Measurements from ENCODE around the gene CACNA2D2. TPM values are rescaled to one million over a fixed set of nuclear protein-coding genes. Genes with fewer than 3 reads are reported as not detected.

CACNA2D2 gene
- total and polyA plus RNA-seq, 2 donors (not counting 1 experiment from before 2014, with no cell fraction given) = 0.06 TPM; not detected in 1

DNA sequence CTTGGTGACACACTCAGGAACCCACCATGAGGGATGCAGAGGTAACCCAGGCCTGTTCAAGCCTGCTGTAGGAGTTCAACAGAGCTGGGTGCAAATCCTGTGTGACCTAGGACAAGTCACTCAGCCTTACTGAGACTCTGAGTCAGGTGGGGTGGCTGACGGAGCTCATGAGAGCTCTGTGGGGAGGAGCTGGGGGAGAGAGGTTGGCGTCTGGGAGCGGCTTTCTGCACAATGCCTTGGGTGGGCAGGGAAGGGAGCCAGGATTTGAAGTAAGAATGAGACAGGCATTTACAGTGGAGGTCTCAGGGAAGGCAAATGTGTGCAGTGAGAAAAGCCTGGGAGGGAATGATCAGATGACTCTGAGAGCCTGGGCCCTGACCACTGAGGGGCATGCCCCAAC lies 45.8 kb upstream of the CACNA2D2 start:
- no peaks in the 10 kb centered on the region for H3K36me3 ChIP-seq (ENCODE audit: control insufficient read depth, insufficient read depth, low read length)
- H3K4me1 ChIP-seq (ENCODE audit: control insufficient read depth, extremely low read depth, insufficient read depth, low read length) = no peaks in the 10 kb centered on the region
- no peak overlapping the region for H3K4me3 ChIP-seq (replicated peaks in 1 of 4; ENCODE audit: control extremely low read depth in 1 of 4, insufficient read depth in 1 of 4, low read depth in 3 of 4, low read length in 4 of 4)
- no peaks in the 10 kb centered on the region for H3K9me3 ChIP-seq (ENCODE audit: control insufficient read depth, insufficient read depth, low read depth, low read length)
- H3K4me2 ChIP-seq (ENCODE audit: extremely low read depth, insufficient read depth, low read length) = no peak overlapping the region
- H4K20me1 ChIP-seq (ENCODE audit: control insufficient read depth, extremely low read depth, insufficient read depth, low read length) = no peaks in the 10 kb centered on the region
- H3K9ac ChIP-seq (ENCODE audit: insufficient read depth, low read length) = no peak overlapping the region
- no peaks in the 10 kb centered on the region for H3K79me2 ChIP-seq (ENCODE audit: control insufficient read depth, insufficient read depth, low read length)
- no peak overlapping the region for H2AFZ ChIP-seq (ENCODE audit: low read length)
- H3K27ac ChIP-seq (ENCODE audit: insufficient read depth, low read length) = no peak overlapping the region
- DNase-seq (ENCODE audit: low read depth in 2 of 2) = no peak
- no peaks in the 10 kb centered on the region for H3K27me3 ChIP-seq (ENCODE audit: control insufficient read depth, insufficient read depth, low read length)
- TF ChIP-seq, protein P1, sequence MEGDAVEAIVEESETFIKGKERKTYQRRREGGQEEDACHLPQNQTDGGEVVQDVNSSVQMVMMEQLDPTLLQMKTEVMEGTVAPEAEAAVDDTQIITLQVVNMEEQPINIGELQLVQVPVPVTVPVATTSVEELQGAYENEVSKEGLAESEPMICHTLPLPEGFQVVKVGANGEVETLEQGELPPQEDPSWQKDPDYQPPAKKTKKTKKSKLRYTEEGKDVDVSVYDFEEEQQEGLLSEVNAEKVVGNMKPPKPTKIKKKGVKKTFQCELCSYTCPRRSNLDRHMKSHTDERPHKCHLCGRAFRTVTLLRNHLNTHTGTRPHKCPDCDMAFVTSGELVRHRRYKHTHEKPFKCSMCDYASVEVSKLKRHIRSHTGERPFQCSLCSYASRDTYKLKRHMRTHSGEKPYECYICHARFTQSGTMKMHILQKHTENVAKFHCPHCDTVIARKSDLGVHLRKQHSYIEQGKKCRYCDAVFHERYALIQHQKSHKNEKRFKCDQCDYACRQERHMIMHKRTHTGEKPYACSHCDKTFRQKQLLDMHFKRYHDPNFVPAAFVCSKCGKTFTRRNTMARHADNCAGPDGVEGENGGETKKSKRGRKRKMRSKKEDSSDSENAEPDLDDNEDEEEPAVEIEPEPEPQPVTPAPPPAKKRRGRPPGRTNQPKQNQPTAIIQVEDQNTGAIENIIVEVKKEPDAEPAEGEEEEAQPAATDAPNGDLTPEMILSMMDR (conservative IDR thresholded peaks at IDR 0.05 in 1 of 2, IDR thresholded peaks at IDR 0.05 in 1 of 2; ENCODE audit: low read depth in 1 of 2, low read length in 2 of 2) = no peak
- TF ChIP-seq EZH2 (IDR thresholded peaks at IDR 0.05; ENCODE audit: low read length, missing control alignments) = no peak

DNA sequence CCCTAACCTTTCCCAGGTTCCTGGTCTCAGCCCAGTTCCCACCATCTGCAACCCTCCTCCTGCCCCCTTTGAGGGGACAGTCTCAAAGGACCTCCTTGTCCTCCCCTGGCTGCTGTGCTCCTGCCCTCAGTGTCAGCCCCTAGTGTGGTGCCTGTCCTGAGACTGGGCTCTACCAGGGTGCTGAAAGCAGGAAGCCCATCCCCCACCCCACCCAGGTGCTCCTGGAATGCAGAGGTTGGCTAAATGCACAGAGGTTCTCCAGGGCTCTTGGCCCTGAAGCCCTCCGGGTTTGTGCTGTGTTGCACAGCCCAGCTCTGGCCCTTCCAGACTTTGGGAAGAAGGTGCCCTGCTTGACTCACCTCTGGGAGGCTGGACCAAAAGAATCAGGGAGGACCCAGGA lies 42.3 kb upstream of the CACNA2D2 start:
- Histone ChIP-seq H3K27ac (ENCODE audit: insufficient read depth, low read length) (no peak overlapping the region), H3K4me2 (ENCODE audit: extremely low read depth, insufficient read depth, low read length) (no peak overlapping the region), H2AFZ (ENCODE audit: low read length) (no peak overlapping the region), H3K27me3 (ENCODE audit: control insufficient read depth, insufficient read depth, low read length) (no peaks in the 10 kb centered on the region), H3K36me3 (ENCODE audit: control insufficient read depth, insufficient read depth, low read length) (no peaks in the 10 kb centered on the region), H3K79me2 (ENCODE audit: control insufficient read depth, insufficient read depth, low read length) (no peaks in the 10 kb centered on the region), H3K9ac (ENCODE audit: insufficient read depth, low read length) (no peak overlapping the region), H3K9me3 (ENCODE audit: control insufficient read depth, insufficient read depth, low read depth, low read length) (no peaks in the 10 kb centered on the region), H4K20me1 (ENCODE audit: control insufficient read depth, extremely low read depth, insufficient read depth, low read length) (no peaks in the 10 kb centered on the region), H3K4me1 (ENCODE audit: control insufficient read depth, extremely low read depth, insufficient read depth, low read length) (no peaks in the 10 kb centered on the region), H3K4me3 (replicated peaks in 1 of 4; ENCODE audit: control extremely low read depth in 1 of 4, insufficient read depth in 1 of 4, low read depth in 3 of 4, low read length in 4 of 4) (no peak overlapping the region)
- TF ChIP-seq, protein P1 (conservative IDR thresholded peaks at IDR 0.05 in 1 of 2, IDR thresholded peaks at IDR 0.05 in 1 of 2; ENCODE audit: low read depth in 1 of 2, low read length in 2 of 2) = no peak
- no peak for TF ChIP-seq EZH2 (IDR thresholded peaks at IDR 0.05; ENCODE audit: low read length, missing control alignments)
- DNase-seq (ENCODE audit: low read depth in 2 of 2) = no peak

DNA sequence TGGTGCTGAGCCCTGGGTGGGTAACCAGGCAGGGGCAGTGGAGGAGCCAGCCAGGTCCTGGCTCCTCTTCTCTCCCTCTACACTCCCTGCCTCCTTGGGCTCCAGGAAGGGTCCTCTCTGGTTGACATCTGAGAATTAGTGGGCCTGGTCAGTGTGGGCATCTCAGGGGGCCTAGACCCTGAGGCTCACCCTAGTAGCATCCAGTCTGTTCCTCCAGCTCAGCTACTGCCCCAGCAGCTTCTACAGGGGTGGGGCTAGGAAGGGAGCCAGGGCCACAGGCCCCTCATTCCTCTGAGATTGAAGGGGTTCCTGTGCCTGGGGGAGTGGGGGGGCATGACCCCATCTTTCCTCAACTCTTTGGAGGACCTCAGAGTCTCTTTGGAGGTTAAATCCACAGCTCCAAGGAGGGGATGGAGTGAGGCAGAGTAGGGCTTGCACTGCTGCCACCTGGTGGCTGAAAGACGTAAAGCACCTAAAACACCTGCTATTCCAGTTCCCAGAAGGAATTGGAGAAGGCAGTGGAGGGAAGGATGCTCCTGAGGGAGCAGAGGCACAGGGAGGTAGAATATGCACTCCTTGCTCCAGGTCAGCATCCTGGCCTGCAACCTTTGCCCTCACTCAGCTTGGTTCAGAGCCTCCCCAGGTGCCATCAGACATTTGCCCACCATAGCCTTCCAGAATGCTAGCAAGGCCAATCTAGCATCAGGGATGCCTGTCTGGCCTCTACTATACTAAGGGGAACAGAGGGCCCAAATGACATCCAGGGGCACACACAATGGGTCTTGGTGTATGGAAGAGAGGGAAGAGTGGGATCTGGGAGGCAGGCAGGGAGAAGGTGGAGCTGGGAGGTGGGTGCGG lies 39.0 kb upstream of the CACNA2D2 start:
- DNase-seq (ENCODE audit: low read depth in 2 of 2) = peak; percentile 20 to 58
- no peaks in the 10 kb centered on the region for H4K20me1 ChIP-seq (ENCODE audit: control insufficient read depth, extremely low read depth, insufficient read depth, low read length)

More for the DNA sequence above, 39.0 kb upstream of the CACNA2D2 start:
- no peak overlapping the region for H3K27ac ChIP-seq (ENCODE audit: insufficient read depth, low read length)
- no peaks in the 10 kb centered on the region for H3K36me3 ChIP-seq (ENCODE audit: control insufficient read depth, insufficient read depth, low read length)
- H3K4me1 ChIP-seq (ENCODE audit: control insufficient read depth, extremely low read depth, insufficient read depth, low read length) = no peaks in the 10 kb centered on the region
- H3K9me3 ChIP-seq (ENCODE audit: control insufficient read depth, insufficient read depth, low read depth, low read length) = no peaks in the 10 kb centered on the region
- no peak overlapping the region for H3K4me2 ChIP-seq (ENCODE audit: extremely low read depth, insufficient read depth, low read length)
- no peak overlapping the region for H3K9ac ChIP-seq (ENCODE audit: insufficient read depth, low read length)
- no peak overlapping the region for H2AFZ ChIP-seq (ENCODE audit: low read length)
- no peak overlapping the region for H3K4me3 ChIP-seq (replicated peaks in 1 of 4; ENCODE audit: control extremely low read depth in 1 of 4, insufficient read depth in 1 of 4, low read depth in 3 of 4, low read length in 4 of 4)
- H3K27me3 ChIP-seq (ENCODE audit: control insufficient read depth, insufficient read depth, low read length) = peaks cover 3% of the 10 kb centered on the region
- TF ChIP-seq, protein P1 (conservative IDR thresholded peaks at IDR 0.05 in 1 of 2, IDR thresholded peaks at IDR 0.05 in 1 of 2; ENCODE audit: low read depth in 1 of 2, low read length in 2 of 2) = peak; percentile 82 to 95
- TF ChIP-seq EZH2 (IDR thresholded peaks at IDR 0.05; ENCODE audit: low read length, missing control alignments) = no peak
- no peaks in the 10 kb centered on the region for H3K79me2 ChIP-seq (ENCODE audit: control insufficient read depth, insufficient read depth, low read length)

Measured in fibroblast of lung (primary cell).